Brain microvascular endothelial cell (primary cell): ENCODE results near the gene PMFBP1.

ENCODE experiments used
- DNase-seq: peaks from one replicate; pipeline ENCODE4 v3.0.0-alpha.2; 2020
- H3K27ac ChIP-seq: fragments of 250-450 bp; sonication (Bioruptor Pico); 2 replicates; pipeline ENCODE4 v1.5.1; 2020; ENCODE audit warnings: mild to moderate bottlenecking, moderate library complexity
- H3K27me3 ChIP-seq: fragments of 250-450 bp; sonication (Bioruptor Pico); replicated peaks from 2 replicates; pipeline ENCODE4 v1.5.1; 2020; ENCODE audit warnings: mild to moderate bottlenecking
- H3K36me3 ChIP-seq: fragments of 250-450 bp; sonication (Bioruptor Pico); replicated peaks from 2 replicates; pipeline ENCODE4 v1.5.1; 2020; ENCODE audit warnings: mild to moderate bottlenecking
- H3K4me3 ChIP-seq: 2 replicates; pipeline ENCODE4 v1.5.1; 2011; ENCODE audit warnings: low read depth, mild to moderate bottlenecking, control low read depth, low read length, moderate library complexity
- CTCF ChIP-seq: IDR thresholded peaks from 2 replicates; pipeline ENCODE4 v1.5.1; 2011; ENCODE audit warnings: low read depth, mild to moderate bottlenecking, moderate library complexity, low read length, control low read depth, inconsistent platforms; ENCODE audit errors: missing control alignments
- in situ Hi-C: cut with HindIII; loops from 2 replicates; pipeline ENCODE4 v1.10.0; 2017; ENCODE audit warnings: low sequenced_read_pairs, low pct_ligation_motif_present

Gene PMFBP1

GRCh38 chr16:72159386-72159785 lies 12.6 kb downstream of the PMFBP1 start:
- TF ChIP-seq CTCF, result no peak
- Histone ChIP-seq H3K27me3 (no peaks in the 10 kb centered on the region), H3K36me3 (no peaks in the 10 kb centered on the region), H3K27ac (no peak overlapping the region), H3K4me3 (no peak overlapping the region)
- no peak for DNase-seq
- in situ Hi-C loops, result no loop called here

GRCh38 chr16:72149676-72150464 lies 22.1 kb downstream of the PMFBP1 start:
- in situ Hi-C loops, result no loop called here
- Histone ChIP-seq H3K27ac (no peak overlapping the region), H3K36me3 (no peaks in the 10 kb centered on the region), H3K27me3 (no peaks in the 10 kb centered on the region), H3K4me3 (no peak overlapping the region)
- TF ChIP-seq CTCF, result peak; percentile 19
- no peak for DNase-seq

- no peak overlapping the region for H3K27ac ChIP-seq
- in situ Hi-C loops, result no loop called here
Observed at GRCh38 chr16:72142476-72142875, 29.5 kb downstream of the PMFBP1 start.

GRCh38 chr16:72139908-72140307 lies 32.0 kb downstream of the PMFBP1 start:
- no peak for DNase-seq
- in situ Hi-C loops, result no loop called here
- H3K4me3 ChIP-seq, result no peak overlapping the region
- H3K27me3 ChIP-seq, result no peaks in the 10 kb centered on the region
- no peaks in the 10 kb centered on the region for H3K36me3 ChIP-seq
- no peak for TF ChIP-seq CTCF
- no peak overlapping the region for H3K27ac ChIP-seq

More at GRCh38 chr16:72142476-72142875, 29.5 kb downstream of the PMFBP1 start:
- TF ChIP-seq CTCF, result no peak
- no peak for DNase-seq
- Histone ChIP-seq H3K27me3 (no peaks in the 10 kb centered on the region), H3K36me3 (no peaks in the 10 kb centered on the region), H3K4me3 (no peak overlapping the region)

- no peaks in the 10 kb centered on the region for H3K27me3 ChIP-seq
- in situ Hi-C loops, result no loop called here
- H3K36me3 ChIP-seq, result no peaks in the 10 kb centered on the region
- TF ChIP-seq CTCF, result no peak
- H3K4me3 ChIP-seq, result no peak overlapping the region
- H3K27ac ChIP-seq, result no peak overlapping the region
- no peak for DNase-seq
Observed at GRCh38 chr16:72138064-72138572, 33.8 kb downstream of the PMFBP1 start.
